Endometrium (tissue), 2 donors: ENCODE data around the gene CYB5R4.

ENCODE experiments used
- FAIRE-seq: peaks from 2 replicates; lab custom pipeline; 2012; peaks lifted over from hg19 to GRCh38; lab: Jason Lieb, UNC
- donor health status: control.
- donor health status: control.

Gene CYB5R4, protein sequence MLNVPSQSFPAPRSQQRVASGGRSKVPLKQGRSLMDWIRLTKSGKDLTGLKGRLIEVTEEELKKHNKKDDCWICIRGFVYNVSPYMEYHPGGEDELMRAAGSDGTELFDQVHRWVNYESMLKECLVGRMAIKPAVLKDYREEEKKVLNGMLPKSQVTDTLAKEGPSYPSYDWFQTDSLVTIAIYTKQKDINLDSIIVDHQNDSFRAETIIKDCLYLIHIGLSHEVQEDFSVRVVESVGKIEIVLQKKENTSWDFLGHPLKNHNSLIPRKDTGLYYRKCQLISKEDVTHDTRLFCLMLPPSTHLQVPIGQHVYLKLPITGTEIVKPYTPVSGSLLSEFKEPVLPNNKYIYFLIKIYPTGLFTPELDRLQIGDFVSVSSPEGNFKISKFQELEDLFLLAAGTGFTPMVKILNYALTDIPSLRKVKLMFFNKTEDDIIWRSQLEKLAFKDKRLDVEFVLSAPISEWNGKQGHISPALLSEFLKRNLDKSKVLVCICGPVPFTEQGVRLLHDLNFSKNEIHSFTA

DNA sequence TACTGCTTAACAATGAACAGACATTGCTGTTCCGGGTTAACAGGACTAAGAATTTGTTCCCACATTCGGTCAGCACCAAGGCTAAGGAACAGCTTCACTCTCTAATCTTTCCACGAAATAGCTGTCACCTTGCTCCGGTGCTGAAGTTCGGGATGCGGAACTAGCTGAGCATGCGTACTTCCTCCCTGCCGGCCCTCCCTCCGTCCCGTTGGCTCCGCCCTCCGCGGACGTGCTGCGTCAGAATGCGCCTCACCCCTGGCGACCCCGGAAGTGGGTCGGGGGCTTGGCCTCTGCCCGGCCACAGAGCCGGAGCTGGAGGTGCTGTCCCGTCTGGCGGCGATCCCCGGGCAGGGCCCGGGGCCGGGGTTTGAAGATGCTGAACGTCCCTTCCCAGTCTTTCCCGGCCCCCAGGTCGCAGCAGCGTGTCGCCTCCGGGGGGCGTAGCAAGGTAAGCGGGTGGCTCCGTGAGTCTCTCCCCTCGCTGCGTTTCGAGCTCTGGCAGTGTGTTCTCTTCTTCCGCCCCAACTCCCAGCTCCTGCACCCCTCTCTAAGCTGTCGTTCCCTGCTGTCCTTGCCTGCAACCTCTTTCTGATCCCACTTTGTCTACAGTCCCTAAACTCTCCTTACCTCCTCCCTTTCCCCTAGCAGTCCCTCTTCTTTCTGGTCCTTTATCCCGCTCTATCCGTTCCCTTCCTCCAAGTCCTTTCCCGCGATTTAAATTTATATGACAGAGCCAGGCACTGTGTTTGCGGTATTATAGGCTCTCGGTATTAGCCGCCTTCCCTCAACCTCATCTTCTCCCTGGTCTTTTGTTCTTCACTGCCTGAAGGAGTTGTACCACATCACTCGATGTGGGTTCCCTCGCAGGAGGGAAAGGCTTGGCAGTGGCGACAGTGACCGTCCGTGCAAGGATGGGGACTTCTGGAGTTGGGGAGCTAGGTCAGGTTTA lies at the start of gene CYB5R4:
TSS of gene CYB5R4 (plus strand) at position 280 of the 949 bp plus-strand sequence. CDS start at position 374, 94 bp downstream.
- FAIRE-seq, result peak; percentile 94

DNA sequence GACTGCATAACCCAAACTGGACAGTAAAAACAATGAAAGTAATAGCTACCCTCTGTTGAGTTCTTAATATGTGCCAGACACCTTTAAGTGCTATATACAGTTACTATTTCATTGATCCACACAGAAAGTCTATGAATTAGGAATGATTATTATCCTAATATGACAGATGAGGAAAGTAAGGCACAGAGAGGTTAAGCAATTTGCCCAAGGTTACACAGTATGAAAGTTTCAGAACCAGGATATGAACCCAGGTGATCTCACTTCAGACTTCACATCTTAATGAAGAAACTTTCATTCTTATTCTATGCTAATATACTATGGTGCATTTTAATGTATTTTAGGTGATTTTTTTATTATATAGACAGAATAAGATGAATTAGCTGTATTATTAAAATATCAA lies 46.9 kb upstream of the CYB5R4 start:
- no peak for FAIRE-seq

DNA sequence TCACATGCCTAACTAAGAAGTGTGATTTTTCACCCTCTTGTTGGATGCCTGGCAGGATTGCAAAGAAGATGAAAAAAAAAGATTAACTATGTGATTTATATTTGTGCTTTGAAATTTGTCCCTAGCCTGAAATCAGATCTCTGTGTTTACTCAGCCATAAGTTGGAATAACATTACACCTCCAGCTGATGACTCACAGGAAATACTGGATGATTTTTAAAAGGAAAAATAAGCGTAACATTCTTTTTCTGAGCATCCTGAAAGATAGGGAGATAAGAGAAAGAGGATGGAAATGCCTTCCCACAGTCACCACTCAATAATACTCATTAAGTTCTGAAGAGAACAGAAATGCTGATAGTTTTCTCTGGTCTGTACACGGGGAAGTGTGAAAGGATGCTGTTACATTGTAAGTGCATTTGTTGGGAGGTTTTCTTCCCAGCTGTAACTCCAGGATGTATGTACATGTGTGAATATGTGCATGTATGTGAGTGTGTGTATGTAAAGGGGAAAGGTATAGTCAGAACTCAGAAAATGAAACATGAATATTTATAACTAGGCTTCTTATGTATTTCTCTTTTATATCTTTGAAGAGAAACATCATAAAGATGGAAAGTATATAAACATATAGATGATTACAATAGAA lies 43.7 kb upstream of the CYB5R4 start:
- no peak for FAIRE-seq

DNA sequence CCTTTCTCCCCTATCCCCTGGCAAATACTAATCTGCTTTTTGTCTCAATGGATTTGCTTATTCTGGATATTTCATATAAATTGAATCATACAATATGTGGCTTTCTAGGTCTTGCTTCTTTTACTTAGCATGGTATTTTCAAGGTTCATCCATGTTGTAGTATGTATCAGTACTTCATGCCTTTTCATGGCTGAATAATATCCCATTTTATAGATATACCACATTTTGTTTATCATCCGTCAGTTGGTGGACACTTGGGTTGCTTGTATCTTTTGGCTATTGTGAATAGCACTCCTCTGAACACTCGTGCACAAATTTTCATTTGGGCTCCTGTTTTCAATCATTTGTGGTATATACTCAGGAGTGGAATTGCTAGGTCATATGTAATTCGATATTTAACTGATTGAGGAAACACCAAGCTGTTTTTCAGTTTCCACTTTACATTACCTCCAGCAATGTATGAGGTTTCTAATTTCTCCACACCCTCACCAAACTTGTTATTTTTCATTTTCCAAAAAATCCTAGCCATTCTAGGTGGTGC lies 36.8 kb upstream of the CYB5R4 start:
- FAIRE-seq, result no peak

DNA sequence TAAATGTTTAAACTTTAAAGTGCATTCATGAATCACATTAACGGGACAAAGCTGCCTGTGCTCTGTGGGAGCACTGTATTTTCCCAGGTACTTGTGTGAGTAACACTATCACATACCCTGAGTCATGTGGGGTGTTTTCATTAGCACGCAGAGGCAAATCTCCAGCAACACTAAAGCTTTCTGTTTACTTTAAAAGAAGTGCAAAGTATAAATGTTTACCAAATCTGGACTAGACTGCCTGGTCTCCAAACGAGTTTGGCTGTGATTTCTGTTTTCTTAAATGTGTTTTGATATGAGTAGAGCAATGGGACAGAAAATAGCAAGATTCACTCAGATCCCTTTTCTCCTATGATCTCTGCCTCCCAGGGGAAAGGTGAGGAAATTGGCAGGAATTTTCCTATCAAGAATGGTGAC lies 35.1 kb upstream of the CYB5R4 start:
- peak; percentile 23 for FAIRE-seq

DNA sequence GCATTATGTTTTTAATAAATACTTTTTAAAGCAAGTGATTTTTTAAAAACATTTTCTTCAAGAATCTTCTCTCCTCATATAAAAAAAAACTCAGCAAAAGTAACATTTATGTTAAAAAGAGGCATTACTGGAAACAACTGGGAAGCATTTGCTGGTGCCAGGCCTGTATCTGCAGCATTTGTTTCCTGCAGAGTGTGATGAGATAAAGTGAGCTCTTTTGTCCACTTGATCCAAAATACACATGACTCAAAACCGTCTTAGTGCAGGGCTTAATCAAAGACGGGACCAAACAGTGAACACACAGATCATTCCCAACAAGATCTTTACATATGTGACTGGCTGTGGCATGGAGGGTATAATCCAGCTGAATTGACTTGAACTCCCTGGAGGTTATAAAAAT lies 34.7 kb upstream of the CYB5R4 start:
- no peak for FAIRE-seq

DNA sequence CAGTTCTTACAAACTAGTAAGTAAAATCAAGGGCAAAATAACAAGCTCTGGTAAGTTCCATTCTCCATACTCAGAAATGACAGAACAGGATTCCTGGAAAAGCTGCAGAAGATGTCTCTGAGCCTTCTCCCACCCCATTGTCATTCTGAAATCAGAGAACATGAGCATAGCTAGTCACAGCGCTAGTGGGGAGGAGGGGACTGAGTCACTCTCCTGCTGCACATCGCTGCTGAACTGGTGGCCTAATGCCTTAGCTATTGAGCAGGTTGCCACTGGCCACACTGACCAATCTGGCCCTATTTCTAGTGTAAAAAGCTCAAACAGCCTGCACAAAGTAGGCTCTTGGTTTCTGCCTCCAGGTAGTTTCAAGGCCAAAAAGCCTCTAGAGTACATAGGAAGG lies 32.4 kb upstream of the CYB5R4 start:
- no peak for FAIRE-seq

DNA sequence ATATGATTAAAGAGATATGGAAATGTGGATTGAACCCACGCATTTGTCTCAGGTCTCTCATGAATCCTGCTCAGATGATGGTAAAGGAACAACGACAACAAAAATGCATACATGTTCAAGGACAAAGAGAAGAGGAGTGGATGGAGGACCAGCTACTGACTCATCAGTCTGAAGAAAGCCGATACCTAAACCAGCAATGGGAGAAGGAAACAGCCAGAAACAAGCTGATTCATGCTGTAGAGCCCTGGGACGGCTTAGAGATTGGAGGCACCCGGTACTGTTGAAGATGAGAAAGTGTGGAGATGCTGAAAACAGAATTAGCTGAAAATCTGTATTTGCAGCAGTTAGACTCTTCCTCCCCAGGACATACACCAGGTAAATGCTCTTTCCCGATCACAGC lies 20.8 kb upstream of the CYB5R4 start:
- no peak for FAIRE-seq

DNA sequence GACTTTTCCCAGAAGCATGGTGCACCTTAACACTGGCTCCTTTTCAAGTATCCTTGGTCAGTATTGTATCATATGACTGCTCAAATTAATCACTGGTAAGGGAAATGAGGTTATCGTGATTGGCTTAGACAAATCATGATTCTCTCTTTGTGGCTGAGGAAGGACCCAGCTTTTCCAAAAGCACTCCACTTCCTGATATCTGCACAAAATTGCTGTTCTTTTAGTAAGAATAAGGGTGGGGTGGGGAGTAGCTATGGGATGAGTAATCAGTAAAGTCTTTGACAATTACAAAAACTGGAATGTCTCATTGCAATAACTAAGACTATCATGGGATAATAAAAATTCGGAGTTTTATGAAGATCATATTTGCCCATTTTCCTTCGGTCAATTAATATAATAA lies 15.3 kb upstream of the CYB5R4 start:
- FAIRE-seq, result no peak

DNA sequence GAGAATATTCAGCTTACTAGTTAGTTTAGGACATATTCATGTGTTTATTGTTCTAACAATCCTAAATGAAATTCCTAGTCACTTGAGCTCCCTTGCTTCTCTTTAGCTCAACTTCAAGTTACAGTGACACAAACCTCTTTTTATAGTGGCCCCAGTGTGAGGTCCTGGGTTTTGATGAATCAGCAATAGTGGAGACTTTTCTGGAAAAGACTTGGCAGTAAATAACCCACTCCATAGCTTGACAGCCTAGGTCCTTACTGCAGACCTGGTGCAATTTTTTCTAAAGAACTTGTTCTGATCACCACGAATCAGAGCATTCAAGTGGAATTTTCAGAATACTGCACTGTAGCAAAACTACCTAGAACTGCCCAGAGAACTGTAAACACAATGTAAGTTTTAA lies 13.2 kb upstream of the CYB5R4 start:
- no peak for FAIRE-seq

DNA sequence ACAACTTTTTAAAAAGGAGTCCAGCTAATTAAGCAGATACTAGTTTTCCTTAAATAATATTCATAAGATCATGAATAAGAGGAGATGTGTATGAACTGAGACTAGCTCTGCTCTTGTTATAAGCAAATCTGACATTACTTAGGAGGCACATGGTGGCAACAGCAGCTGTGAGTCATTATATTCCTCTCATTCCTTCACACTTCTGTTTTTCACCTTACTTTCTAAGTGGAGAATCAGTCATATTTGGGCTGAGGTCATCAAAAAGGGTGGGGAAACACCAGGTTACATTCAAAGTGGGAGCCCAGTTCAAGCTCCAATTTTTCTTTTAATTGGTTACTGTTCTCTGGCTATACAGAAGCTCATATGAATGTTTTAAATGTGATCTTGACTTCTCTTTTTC lies 12.3 kb upstream of the CYB5R4 start:
- FAIRE-seq, result no peak

DNA sequence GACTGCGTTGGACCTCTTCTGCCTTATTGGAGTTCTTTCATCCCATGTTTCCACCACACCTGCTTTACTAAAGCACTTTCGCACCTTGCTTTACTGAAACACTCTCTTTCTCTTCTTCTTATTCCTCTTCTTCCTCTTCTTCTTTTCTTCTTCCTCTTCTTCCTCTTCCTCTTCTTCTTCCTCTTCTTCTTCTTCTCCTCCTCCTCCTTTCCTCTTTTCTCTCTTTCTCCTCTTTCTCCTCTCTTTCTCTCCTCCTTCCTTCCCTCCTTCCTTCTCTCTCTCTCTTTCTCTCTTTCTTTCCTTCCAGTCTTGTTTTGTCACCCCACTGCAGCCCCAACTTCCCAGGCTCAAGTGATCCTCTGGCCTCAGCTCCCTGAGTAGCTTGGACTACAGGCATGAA lies 10.4 kb upstream of the CYB5R4 start:
- FAIRE-seq, result no peak

DNA sequence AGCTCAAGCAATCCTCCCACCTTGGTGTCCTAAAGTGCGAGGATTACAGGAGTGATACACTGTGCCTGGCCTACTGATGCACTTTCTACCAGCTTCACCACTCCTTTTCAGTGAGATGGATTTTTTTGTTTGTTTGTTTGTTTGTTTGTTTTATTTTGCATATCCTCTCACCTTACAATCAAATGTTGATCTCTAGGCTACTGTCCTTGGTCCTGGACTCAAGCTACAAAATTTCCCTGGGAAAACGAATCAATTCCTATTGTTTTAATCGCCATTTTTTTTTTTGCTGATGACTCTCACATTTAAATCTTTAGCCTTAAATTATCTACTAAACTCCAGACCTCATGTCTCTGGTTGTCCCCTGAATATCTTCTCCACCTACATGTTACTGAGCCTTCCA lies 9.9 kb upstream of the CYB5R4 start:
- FAIRE-seq, result no peak

DNA sequence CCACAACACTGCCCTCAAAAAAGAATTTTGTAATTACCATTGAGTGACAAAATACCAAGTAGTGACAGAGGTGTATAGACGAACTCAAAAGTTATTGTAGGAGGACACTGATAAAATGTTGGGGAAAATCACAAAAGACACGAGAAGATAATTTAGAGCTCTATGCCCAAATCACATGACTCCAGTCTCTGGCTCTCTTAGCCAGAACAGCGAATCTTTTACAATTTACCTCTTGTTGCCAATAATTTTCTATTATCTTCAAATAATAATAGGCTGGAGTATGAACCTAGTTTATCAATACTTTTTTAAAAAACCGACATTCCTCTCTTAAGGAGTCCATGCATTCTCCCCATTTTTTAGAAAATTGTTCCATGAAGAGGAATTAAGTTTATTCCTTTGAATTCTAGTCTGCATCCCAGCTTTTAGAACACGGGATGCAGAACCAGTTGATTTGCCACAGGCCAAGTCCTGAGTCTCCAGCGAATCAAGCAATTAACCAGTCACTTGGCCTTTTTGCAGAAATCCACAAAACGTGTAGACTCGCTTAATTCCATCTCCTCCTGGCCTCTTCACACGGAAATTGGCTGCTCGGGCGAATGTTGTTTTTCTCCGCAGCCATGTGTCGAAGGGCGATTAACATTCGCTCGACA lies 6.8 kb upstream of the CYB5R4 start:
- no peak for FAIRE-seq

DNA sequence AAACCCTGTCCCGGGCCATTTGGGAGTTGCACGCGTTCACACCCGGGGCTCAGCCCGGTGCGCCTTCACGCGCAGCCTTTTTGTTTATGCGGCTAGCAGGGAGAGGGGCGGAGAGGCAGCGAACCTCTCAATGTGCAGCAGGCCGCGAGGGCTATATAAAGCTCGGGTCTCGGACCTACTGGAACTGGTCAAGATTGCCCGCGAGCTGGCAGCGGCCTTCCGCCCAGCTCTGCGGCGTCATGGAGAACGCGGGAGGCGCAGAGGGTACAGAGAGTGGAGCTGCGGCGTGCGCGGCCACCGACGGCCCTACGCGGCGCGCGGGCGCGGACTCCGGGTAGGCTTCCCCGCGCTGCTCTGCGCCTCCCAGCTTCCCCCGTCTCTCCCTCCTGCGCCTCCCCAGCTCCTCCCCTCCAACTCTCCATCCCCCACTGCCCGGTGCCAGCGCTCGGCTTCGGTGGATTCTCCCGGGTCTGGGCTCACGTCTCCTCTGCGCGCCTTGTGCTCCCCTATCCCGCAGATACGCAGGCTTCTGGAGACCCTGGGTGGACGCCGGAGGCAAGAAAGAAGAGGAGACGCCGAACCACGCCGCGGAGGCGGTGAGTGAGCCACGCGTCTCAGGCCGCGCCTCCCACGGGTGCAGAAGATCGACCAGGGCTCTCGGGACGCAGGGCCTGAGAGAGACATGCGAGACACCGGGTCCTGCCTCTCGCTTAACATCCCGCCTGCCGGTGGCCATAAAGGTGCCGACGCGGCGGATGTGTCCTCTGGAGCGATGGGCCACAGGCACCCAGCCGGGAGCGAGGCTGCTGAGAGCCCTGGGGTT lies 6.1 kb upstream of the CYB5R4 start, which contains the start of gene RIPPLY2:
TSS of gene RIPPLY2 (plus strand) at position 183 of the 823 bp plus-strand sequence. CDS start at position 240, 57 bp downstream.
- FAIRE-seq, result no peak

DNA sequence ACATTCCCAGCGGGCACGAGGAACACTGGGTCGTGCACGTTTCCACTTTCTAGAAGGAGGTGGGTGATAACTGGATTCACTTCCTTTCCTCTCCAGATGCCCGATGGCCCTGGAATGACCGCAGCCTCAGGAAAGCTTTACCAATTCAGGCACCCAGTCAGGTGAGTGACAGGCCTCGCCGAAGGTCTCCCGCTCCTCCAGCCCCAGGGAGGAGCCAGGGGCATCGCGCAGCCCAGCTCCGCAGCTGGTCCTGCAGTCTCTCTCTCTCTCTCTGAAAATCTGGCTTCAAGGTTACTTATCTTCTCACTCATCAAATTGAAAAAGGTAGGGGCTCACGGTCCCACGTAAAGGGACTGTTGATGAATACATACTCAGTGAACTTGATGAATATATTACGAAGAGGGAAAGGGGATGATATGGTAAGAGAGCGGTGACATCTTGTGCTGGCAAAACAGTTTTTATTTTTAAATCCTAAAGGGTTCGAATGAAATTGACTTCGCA lies 5.4 kb upstream of the CYB5R4 start:
- no peak for FAIRE-seq

DNA sequence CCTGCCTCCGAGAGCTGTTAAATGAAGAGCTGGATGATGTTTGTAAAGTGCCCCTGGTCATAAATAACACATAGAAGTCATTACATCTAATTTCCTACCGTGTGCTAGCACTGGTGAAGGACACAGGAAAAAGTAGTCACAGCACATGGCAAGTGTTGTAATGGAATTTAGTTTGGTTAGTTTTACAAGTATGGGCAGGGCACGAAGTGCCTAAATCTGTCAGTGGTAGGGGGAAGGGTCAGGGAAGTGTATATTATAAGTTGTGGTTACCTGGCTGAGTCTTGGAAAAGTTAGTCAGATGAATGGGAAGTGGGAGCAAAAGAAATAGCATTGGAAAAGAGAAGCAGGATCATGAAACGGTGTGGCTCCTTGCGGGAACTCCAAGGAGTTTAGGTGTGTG lies 4.7 kb upstream of the CYB5R4 start:
- no peak for FAIRE-seq

DNA sequence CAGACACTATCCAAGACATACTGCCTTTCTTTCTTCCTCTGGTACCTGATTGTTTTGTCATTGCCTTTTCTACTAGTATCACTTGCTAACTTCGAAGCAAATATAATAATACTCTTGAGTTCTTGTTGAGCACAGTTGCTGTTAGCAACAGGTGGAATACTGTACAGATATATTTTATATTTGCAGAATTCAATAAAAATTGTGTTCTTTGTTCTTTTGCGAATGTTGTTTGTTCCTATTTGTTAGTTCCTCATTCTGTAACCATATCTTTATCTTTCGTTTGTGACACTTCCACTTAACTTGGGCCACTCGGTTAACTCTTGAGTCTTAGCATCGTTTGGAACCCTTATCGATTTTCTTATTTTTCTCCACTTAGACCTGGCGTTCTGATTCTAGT lies 868 bp downstream of the CYB5R4 start:
- FAIRE-seq, result no peak

DNA sequence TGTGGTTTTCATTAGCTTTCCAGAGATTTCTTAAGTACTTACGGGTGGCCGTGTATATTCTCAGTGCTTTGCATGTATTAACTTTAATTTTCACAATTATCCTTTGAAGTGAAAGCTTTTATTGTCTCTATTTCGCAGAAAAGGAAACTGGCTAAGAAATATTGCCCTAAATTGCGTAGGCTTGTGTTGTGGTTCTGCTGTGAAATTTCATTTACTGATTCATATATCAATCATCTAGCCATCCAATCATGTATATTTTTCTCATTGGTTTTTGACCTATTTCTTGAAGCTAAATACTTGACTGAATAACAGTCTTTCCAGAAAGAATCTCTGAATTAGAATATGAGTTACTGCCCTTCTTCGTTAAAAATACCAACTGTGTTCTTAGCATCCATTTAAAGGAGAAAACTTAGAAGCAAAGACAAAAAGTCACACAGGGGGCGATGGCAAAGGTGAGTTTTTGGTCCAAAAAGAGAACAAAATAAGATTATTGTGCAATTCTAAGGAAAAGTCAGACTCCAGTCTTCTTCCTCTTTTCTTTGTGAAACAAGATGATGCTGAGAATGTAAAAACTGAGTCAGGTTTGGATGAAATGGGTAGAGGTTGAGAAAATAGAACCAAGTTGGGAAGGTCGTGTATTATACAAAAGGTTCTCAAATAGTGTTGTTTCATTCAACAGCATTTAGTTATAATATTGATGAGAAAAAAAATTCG lies 1.4 kb downstream of the CYB5R4 start:
- no peak for FAIRE-seq
